H7 (cell line): ENCODE measurements around the gene MB21D2. TPM values are rescaled to one million over a fixed set of nuclear protein-coding genes. Genes with fewer than 3 reads are reported as not detected.
"Not testable (repeated sequence)": the region's sequence is repeated elsewhere in the genome, so short reads cannot be mapped to it uniquely, and the experiment has no call there.

Source experiments
- DNase-seq: peaks from one replicate; pipeline ENCODE4 v3.0.0; 2012
- H3K27me3 ChIP-seq: 2 replicates; pipeline ENCODE4 v1.6.0; 2011; ENCODE audit warnings: mild to moderate bottlenecking, low read length; ENCODE audit not compliant: control insufficient read depth, insufficient read depth
- H3K36me3 ChIP-seq: replicated peaks from 2 replicates; pipeline ENCODE4 v1.5.1; 2011; ENCODE audit warnings: low read length; ENCODE audit not compliant: control insufficient read depth, insufficient read depth
- H3K4me3 ChIP-seq: 2 replicates; pipeline ENCODE4 v1.5.1; 2011; ENCODE audit warnings: low read depth, mild to moderate bottlenecking, control low read depth, low read length, moderate library complexity; ENCODE audit not compliant: insufficient read depth
- total RNA-seq: library from RNA; depleted of rRNA; stranded (reverse); fragments of >200 nt; shearing (Covaris generic); gene quantifications from 2 replicates; pipeline ENCODE4 v1.2.3, GENCODE V29; 2014

Gene MB21D2
- total RNA-seq, 1 experiment from 2014 or later: 36.9 TPM

DNA sequence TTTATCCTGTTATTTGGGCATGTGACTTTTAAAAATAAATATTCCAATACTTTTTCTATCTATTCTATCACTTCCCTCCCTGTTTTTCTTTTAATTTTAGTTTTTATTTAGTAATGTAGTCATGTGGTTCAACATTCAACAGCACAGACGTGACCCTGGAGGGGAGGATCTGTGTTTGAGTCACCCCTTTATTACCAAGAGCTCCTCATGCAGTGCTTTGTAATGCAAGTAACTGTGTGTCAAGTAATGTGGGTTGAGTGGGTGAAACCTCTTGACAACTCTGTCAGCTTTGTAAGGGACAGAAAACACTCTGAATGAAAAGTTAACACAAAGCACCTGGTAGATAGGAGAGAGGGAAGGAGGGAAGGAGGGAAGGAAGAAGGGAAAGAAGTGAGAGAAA lies 100.6 kb downstream of the MB21D2 start:
- Histone ChIP-seq H3K27me3 (no peaks in the 10 kb centered on the region), H3K4me3 (no peak overlapping the region), H3K36me3 (no peaks in the 10 kb centered on the region)
- DNase-seq: no peak

DNA sequence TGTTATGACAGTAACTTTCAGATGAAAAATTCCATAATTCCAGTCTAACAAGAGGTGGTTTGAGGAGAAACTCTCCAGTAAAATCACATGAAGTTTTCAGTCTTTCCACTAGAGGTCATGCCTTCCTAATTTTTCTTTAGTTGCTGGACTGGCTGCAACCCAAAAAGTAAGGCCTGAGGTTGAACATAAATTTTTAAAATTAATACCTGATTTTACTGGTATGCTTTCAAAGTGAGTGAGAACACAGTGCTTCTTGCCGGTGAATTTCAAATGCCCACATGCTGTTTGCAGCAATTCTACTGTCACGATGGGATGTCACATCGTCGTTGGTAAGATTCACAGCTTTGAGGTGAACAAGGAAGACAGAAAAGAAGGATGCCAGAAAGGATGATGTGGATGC lies 101.3 kb downstream of the MB21D2 start:
- H3K36me3 ChIP-seq: no peaks in the 10 kb centered on the region
- no peak for DNase-seq

DNA sequence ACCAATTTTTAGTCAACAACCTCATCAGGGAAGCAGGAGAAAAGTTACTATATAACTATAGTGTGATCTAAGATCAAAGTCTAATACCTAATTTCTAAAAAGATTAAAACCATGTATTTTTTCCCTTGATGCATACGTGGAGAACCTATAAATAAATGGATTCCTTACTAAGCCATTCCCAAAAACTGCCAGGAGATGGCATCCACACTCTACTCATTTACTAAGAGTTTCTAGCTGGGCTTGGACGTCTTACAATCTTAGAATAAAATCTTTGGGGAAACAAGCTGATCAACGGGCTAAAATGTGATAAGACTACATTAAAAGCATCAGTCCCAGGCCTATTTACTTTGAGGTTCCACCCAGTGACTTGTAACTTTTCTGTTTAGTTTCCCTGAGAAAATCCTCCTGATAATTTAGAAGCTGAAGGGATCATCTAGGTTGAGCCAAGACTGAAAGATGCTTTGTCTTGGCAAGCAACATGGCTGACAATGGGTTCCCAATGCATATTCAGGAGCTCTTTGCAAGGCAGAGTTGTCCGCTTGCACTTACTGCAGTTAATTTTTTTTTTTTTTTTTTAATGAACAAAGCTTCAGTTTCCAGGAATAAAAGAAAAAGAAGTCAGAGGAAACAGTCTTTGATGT lies 104.8 kb downstream of the MB21D2 start:
- no peaks in the 10 kb centered on the region for H3K36me3 ChIP-seq
- H3K27me3 ChIP-seq: no peaks in the 10 kb centered on the region
- no peak overlapping the region for H3K4me3 ChIP-seq
- no peak for DNase-seq

More for the DNA sequence above, 101.3 kb downstream of the MB21D2 start:
- H3K4me3 ChIP-seq: no peak overlapping the region
- no peaks in the 10 kb centered on the region for H3K27me3 ChIP-seq

DNA sequence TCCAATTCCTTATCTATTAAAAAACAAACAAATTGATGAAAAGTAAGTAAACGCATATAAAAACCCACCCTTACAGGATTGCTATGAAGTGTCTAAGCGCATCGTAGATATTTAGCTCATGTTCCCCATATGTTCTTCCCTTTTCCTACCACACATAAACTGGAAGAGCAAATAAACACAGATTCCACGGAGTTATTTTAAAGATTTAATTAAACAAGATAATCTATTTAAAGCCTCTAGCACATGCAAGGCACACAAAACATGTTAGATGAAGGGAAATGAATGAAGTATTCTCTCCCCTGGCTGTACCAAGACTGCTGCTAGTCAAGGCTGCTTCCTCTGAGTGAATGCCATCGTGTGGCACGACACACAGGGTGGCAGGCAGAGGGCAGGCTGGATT lies 111.9 kb downstream of the MB21D2 start:
- DNase-seq: no peak
- H3K27me3 ChIP-seq: no peaks in the 10 kb centered on the region
- H3K36me3 ChIP-seq: no peaks in the 10 kb centered on the region
- H3K4me3 ChIP-seq: no peak overlapping the region

DNA sequence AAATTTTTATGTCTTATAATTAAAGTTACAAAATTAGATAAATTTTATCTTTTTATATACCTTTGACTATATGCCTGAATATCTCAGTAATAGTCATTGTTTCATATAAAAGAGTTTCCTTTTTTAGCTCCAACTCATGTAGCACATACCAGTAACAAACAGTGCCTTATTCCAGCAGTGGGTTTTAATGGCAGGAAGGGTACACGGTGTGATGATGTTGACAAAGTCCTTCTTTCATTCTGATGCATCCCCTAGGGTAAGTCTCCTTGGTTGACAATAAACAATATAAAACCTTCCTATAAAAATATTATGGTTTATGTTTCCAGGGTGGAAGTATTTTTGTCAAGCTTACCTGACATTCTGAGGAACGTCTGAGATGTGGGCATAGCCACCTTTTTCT lies 113.2 kb downstream of the MB21D2 start:
- H3K27me3 ChIP-seq: no peaks in the 10 kb centered on the region
- no peak overlapping the region for H3K4me3 ChIP-seq
- no peaks in the 10 kb centered on the region for H3K36me3 ChIP-seq
- DNase-seq: no peak

DNA sequence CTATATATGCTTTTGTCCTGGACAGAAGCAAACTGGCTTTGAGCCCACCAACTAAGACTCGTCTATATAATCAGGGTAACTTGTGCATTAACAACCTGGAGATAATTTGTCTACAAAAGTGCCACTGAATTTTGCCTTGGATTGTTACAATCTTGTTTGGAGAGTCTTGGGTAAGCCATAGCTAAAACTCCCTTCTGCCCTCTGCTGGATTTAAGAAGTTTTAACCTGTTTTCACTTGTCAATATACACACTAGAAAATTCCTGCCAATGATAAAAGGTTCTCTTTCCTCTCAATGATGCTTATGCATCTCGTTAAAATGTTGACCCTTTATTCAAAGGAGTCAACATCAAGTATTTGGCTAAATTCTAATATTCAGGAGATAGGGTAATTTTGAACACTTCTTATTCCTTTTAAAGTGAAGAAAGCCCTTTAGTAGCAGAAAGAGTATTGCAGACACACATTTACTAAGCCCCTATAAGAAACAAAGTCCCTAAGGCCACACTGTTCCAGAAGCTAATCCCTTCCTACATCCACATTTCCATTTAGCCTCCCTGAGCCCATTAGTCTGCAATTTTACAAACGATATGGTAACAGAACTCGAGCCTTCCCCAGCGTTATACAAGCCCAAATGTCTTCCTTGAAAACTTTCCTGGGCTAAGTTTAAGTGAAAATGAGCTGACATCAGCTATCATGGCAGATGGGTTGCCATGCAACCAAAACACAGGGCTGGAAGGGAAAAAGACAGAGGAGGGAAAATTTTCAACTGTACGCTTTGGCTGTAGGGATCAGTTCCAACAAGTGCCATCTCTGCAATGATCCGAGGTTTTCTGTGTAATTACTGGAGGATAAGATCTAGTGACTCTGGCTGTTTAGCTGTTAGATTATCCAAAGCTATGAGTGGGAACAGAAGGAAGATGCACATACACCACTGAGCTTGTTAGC lies 114.4 kb downstream of the MB21D2 start:
- no peak overlapping the region for H3K4me3 ChIP-seq
- DNase-seq: peak; percentile 47
- no peaks in the 10 kb centered on the region for H3K27me3 ChIP-seq

DNA sequence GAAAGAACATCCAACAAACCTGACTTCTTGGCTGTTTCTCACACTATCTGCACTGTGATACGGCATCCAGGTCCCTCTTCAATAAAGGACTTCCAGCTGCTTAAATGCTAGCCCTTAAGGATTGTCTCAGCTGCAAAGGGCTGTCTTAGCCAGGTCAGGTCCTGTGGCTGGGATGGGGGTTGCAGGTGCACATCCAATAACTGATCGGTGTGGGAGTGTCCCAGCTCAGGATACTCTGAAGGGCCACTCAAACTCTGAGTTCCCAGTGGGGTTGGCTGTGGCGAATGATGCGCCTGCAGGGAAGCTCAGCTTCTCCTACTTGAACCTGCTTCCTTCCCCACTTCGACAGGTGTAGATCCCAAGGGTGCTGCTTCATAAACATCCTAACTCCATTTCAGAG lies 115.7 kb downstream of the MB21D2 start:
- Histone ChIP-seq H3K36me3 (no peaks in the 10 kb centered on the region; the same call in 1 of the 2 replicates), H3K27me3 (no peaks in the 10 kb centered on the region), H3K4me3 (no peak overlapping the region)
- DNase-seq: no peak

More for the DNA sequence above, 114.4 kb downstream of the MB21D2 start:
- H3K36me3 ChIP-seq: no peaks in the 10 kb centered on the region; the same call in 1 of the 2 replicates

DNA sequence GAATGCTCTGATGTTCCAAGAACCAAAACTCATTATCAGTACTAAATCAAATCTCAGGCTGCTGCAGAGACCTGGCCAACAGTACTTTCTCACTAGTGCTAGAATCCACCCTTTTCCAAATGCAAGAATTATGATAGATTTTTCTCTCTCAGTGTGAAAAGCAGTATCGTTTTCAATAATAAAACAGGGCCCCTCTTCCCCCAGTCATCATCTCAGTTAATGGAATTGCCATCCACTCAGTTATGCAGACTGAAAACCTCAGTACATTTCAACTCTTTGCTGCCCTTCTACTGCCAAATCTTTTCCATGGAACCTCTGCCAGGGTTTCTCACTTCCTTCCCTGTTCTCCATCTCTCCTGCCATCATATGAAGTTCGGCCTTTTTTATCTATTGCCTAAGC lies 117.9 kb downstream of the MB21D2 start:
- H3K27me3 ChIP-seq: no peaks in the 10 kb centered on the region
- no peak overlapping the region for H3K4me3 ChIP-seq
- no peak for DNase-seq
- no peaks in the 10 kb centered on the region; the same call in 1 of the 2 replicates for H3K36me3 ChIP-seq

DNA sequence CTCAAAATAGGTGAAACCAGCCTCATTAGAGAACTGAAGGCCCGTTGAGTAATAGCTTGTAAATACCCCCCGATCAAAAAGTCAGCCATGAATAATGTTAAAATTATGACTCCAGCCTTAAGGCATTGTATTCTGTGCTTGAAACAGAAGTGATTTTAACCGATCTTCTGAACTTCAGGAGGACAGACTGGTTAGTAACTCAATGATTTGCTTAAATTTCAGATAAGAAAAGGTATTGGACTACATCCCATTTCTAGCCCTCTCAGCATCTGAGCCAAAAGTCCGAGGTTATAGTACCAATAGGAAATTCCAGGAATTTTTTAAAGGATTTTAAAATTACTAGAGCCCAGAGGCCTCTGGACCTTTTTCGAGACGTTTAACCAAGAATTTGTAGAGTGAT lies 122.6 kb downstream of the MB21D2 start:
- no peak overlapping the region for H3K4me3 ChIP-seq
- H3K27me3 ChIP-seq: no peaks in the 10 kb centered on the region
- no peak for DNase-seq
- no peaks in the 10 kb centered on the region; the same call in 1 of the 2 replicates for H3K36me3 ChIP-seq

DNA sequence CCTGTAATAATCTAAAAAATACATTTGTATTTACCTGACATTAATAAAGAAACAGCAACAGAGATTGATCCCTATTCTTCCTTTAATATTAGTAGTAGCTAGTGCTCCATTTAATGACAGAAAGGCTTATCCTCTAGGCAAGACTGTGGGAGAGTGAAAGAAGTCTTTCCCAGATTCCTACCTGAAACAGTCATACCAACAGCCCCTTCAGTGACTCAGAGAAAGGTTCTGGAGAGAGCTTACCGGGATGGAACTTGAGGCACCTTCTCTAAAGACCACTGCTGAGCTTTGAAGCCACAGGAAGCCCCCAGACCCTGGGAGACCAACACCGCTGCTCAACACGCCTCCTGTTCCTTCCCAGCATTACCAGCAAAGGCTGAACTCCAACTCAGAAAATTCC lies 123.4 kb downstream of the MB21D2 start:
- H3K27me3 ChIP-seq: no peaks in the 10 kb centered on the region
- DNase-seq: no peak
- no peak overlapping the region for H3K4me3 ChIP-seq
- no peaks in the 10 kb centered on the region; the same call in 1 of the 2 replicates for H3K36me3 ChIP-seq

DNA sequence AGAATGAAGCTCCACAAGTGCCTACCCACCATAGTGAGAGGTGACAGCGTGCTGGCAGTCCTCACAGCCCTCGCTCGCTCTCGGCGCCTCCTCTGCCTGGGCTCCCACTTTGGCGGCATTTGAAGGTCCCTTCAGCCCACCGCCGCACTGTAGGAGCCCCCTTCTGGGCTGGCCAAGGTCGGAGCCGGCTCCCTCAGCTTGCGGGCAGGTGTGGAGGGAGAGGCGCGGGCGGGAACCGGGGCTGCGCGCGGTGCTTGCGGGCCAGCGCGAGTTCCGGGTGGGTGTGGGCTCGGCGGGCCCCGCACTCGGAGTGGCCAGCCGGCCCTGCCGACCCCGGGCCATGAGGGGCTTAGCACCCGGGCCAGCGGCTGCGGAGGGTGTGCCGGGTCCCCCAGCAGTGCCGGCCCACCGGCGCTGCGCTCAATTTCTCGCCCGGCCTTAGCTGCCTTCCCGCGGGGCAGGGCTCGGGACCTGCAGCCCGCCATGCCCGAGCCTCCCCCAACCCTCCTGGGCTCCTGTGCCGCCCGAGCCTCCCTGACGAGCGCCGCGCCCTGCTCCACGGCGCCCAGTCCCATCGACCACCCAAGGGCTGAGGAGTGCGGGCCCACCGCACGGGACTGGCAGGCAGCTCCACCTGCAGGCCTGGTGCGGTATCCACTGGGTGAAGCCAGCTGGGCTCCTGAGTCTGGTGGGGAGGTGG lies 128.7 kb downstream of the MB21D2 start:
- H3K27me3 ChIP-seq, H3K36me3 ChIP-seq: not testable (repeated sequence)
- peak overlapping the region; percentile 27; the same call in 1 of the 2 replicates for H3K4me3 ChIP-seq
- peak; percentile 17 for DNase-seq

DNA sequence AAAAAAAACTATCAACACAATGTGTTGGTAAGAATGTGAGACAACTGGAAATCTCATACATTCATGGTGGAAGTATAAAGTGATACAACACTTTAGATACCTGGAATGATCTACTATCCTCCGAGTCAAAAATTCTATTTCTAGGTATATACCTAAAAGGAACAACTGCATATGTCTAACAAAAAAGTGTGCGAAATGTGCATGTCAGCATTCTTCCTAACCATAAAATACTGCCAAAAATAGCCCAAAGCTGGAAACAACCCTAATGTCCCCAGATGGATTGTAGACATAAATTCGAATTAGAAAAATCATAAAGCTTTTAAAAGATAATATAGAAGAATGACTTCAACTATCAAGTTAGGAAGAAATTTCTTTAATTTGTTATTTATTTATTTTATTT lies 139.1 kb downstream of the MB21D2 start:
- Histone ChIP-seq H3K27me3 (no peaks in the 10 kb centered on the region), H3K36me3 (no peaks in the 10 kb centered on the region), H3K4me3 (no peak overlapping the region)
- DNase-seq: no peak

DNA sequence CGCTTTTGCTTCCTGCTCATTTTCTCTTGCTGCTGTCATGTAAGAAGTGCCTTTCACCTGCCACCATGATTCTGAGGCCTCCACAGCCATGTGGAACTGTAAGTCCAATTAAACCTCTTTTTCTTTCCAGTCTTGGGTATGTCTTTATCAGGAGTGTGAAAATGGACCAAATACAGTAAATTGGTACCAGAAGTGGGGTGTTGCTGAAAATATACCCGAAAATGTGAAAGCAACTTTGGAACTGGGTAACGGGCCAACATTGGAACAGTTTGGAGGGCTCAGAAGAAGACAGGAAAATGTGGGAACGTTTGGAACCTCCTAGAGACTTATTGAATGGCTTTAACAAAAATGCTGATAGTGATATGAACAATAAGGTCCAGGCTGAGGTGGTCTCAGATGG lies 143.3 kb downstream of the MB21D2 start:
- not testable (repeated sequence) for H3K36me3 ChIP-seq, DNase-seq, H3K4me3 ChIP-seq, H3K27me3 ChIP-seq

DNA sequence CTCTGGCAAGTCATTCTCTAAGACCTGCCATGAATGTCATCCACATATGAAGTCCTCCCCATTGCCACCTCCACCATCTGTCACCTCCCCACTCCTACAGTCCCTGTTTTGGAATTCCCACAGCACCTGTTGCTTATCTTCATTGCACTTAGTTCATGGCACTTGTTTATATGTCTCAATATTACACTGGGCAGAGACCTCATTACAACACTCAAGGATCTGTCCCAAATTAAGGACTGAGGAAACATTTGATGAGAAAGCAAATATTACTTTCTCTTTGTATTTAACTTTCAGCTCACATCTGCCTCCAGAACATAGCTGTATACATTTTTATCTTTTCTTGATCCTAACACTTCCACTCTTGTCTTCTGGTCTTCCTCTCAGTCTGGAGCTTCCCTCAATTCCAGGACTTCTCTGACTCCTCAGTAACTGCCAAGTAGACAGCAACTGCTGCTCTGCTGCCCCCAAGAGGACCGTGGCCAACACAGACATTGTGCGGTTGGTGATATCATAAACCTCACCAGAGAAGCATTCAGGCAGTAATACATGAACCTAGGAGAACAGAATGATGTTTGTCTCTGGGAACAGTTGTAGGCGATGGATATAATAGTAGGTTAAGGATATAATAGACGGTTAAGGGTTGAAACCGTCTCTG lies 145.3 kb downstream of the MB21D2 start:
- DNase-seq: peak; percentile 61

More for the DNA sequence above, 145.3 kb downstream of the MB21D2 start:
- Histone ChIP-seq H3K36me3 (no peaks in the 10 kb centered on the region), H3K4me3 (no peak overlapping the region), H3K27me3 (no peaks in the 10 kb centered on the region)
